Hepatocyte (in vitro differentiated cells): ENCODE data around the gene BID. TPM values are rescaled to one million over a fixed set of nuclear protein-coding genes. Genes with fewer than 3 reads are reported as not detected.

ENCODE experiments used
- DNase-seq: peaks from one replicate; pipeline ENCODE4 v3.0.0-alpha.2; 2016; ENCODE audit warnings: low spot score
- H2AFZ ChIP-seq: fragments of 200-600 bp; sonication (generic); 2 replicates; pipeline ENCODE4 v1.6.0; 2016; ENCODE audit warnings: antibody characterized with exemption, mild to moderate bottlenecking
- H3K27ac ChIP-seq: fragments of 200-600 bp; sonication (generic); 2 replicates; pipeline ENCODE4 v1.5.1; 2016; ENCODE audit warnings: mild to moderate bottlenecking
- H3K27me3 ChIP-seq: fragments of 200-600 bp; sonication (generic); 2 replicates; pipeline ENCODE4 v1.6.1; 2016
- H3K36me3 ChIP-seq: fragments of 200-600 bp; sonication (generic); replicated peaks from 2 replicates; pipeline ENCODE4 v1.5.1; 2016; ENCODE audit warnings: low read depth; ENCODE audit not compliant: insufficient read depth
- H3K4me1 ChIP-seq: fragments of 200-600 bp; sonication (generic); 2 replicates; pipeline ENCODE4 v1.5.1; 2016; ENCODE audit warnings: mild to moderate bottlenecking, moderate library complexity; ENCODE audit not compliant: insufficient read depth
- H3K4me2 ChIP-seq: fragments of 200-600 bp; sonication (generic); 2 replicates; pipeline ENCODE4 v1.6.0; 2016
- H3K4me3 ChIP-seq: fragments of 200-600 bp; sonication (generic); 2 replicates; pipeline ENCODE4 v1.5.1; 2016; ENCODE audit warnings: mild to moderate bottlenecking
- H3K79me2 ChIP-seq: fragments of 200-600 bp; sonication (generic); 2 replicates; pipeline ENCODE4 v1.6.0; 2017; ENCODE audit warnings: mild to moderate bottlenecking
- H3K9me2 ChIP-seq: fragments of 200-600 bp; sonication (generic); replicated peaks from 2 replicates; pipeline ENCODE4 v1.6.0; 2017; ENCODE audit warnings: mild to moderate bottlenecking; ENCODE audit not compliant: insufficient read depth
- H3K9me3 ChIP-seq: fragments of 200-600 bp; sonication (generic); 2 replicates; pipeline ENCODE4 v1.5.1; 2016; ENCODE audit warnings: low read depth, mild to moderate bottlenecking
- H4K20me1 ChIP-seq: fragments of 200-600 bp; sonication (generic); 2 replicates; pipeline ENCODE4 v1.6.0; 2016; ENCODE audit warnings: mild to moderate bottlenecking; ENCODE audit not compliant: insufficient read depth, poor library complexity, severe bottlenecking
- EZH2 ChIP-seq: fragments of 200-600 bp; sonication (generic); IDR thresholded peaks from 2 replicates; pipeline ENCODE4 v1.6.1; 2016; ENCODE audit warnings: antibody characterized with exemption, mild to moderate bottlenecking, borderline replicate concordance
- EZH2phosphoT487 ChIP-seq: fragments of 200-600 bp; sonication (generic); IDR thresholded peaks from one replicate; pipeline ENCODE4 v1.6.1; 2018; ENCODE audit warnings: antibody characterized with exemption, mild to moderate bottlenecking, low read depth, moderate library complexity; ENCODE audit not compliant: unreplicated experiment, severe bottlenecking
- WGBS: methylation state at CpG from one replicate; pipeline ENCODE4 v1.1.6; 2016; ENCODE audit warnings: low lambda C conversion rate; ENCODE audit errors: missing lambda C conversion rate; 5-methylcytosine and 5-hydroxymethylcytosine counted together
- polyA plus RNA-seq: library from polyadenylated mRNA; unstranded; fragments of >200 nt; fragmentation: Nextera tagmentation; extraction: Ambion mirVana; gene quantifications from 2 replicates; pipeline ENCODE4 v1.2.1, GENCODE V29; 2016
- total RNA-seq: library from RNA; depleted of rRNA; stranded (reverse); fragments of >200 nt; gene quantifications from 2 replicates; pipeline ENCODE4 v1.2.3, GENCODE V29; 2014
- TF ChIP-seq, protein P1 (sequence below): fragments of 200-600 bp; sonication (generic); IDR thresholded peaks from 2 replicates; pipeline ENCODE4 v1.5.1; 2016; ENCODE audit warnings: antibody characterized with exemption, mild to moderate bottlenecking; ENCODE audit not compliant: poor library complexity

Gene BID
- total and polyA plus RNA-seq, 2 experiments from 2014 or later: 34.5 to 55.5 TPM

DNA sequence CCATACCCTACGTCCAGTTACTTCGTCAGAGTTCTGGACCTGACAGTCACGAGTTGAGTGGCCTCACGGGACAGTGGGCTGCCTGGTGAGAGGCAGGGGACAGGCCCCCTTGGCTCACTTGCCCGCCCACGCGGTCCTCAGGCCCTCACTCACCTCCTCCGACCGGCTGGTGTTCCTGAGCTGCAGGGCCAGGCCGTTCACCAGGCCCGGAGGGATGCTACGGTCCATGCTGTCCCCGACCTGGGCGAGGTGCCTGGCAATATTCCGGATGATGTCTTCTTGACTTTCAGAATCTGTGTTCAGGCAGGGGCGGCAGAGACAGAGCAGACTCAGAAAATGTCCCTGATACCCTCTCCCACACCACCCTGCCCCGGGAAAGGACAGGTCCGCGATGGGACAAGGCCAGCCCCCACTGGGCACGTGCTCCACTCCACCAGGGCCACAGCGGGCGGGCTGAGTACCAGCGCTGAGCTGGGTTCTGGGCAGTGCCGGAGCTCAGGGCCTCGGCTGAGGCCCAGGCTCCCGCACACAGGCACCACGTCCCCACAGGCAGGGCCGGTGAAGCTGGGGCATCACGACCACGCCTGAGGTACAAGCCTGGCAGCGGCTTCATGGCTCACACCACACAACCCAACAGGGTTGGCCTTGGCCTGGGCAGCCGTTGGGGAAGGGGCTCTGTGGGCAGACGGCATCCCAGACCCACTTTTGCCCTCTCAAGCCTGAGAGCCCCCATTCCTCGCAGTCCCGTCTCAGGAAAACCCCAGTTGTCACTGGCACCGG, 34.9 kb downstream of the BID start:
- WGBS: 96% methylated on average over 36 of the region's 36 CpGs
- no peak for DNase-seq
- H3K9me3 ChIP-seq: no peaks in the 10 kb centered on the region
- H3K36me3 ChIP-seq: no peaks in the 10 kb centered on the region
- H3K4me2 ChIP-seq: no peak overlapping the region
- TF ChIP-seq, protein P1, sequence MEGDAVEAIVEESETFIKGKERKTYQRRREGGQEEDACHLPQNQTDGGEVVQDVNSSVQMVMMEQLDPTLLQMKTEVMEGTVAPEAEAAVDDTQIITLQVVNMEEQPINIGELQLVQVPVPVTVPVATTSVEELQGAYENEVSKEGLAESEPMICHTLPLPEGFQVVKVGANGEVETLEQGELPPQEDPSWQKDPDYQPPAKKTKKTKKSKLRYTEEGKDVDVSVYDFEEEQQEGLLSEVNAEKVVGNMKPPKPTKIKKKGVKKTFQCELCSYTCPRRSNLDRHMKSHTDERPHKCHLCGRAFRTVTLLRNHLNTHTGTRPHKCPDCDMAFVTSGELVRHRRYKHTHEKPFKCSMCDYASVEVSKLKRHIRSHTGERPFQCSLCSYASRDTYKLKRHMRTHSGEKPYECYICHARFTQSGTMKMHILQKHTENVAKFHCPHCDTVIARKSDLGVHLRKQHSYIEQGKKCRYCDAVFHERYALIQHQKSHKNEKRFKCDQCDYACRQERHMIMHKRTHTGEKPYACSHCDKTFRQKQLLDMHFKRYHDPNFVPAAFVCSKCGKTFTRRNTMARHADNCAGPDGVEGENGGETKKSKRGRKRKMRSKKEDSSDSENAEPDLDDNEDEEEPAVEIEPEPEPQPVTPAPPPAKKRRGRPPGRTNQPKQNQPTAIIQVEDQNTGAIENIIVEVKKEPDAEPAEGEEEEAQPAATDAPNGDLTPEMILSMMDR: no peak
- TF ChIP-seq EZH2phosphoT487: no peak
- no peak for TF ChIP-seq EZH2
- H4K20me1 ChIP-seq: no peaks in the 10 kb centered on the region
- H3K27me3 ChIP-seq: no peaks in the 10 kb centered on the region
- H3K4me1 ChIP-seq: no peaks in the 10 kb centered on the region
- H3K9me2 ChIP-seq: no peaks in the 10 kb centered on the region
- H3K4me3 ChIP-seq: no peak overlapping the region
- H3K79me2 ChIP-seq: no peaks in the 10 kb centered on the region
- no peak overlapping the region for H2AFZ ChIP-seq
- H3K27ac ChIP-seq: no peak overlapping the region

DNA sequence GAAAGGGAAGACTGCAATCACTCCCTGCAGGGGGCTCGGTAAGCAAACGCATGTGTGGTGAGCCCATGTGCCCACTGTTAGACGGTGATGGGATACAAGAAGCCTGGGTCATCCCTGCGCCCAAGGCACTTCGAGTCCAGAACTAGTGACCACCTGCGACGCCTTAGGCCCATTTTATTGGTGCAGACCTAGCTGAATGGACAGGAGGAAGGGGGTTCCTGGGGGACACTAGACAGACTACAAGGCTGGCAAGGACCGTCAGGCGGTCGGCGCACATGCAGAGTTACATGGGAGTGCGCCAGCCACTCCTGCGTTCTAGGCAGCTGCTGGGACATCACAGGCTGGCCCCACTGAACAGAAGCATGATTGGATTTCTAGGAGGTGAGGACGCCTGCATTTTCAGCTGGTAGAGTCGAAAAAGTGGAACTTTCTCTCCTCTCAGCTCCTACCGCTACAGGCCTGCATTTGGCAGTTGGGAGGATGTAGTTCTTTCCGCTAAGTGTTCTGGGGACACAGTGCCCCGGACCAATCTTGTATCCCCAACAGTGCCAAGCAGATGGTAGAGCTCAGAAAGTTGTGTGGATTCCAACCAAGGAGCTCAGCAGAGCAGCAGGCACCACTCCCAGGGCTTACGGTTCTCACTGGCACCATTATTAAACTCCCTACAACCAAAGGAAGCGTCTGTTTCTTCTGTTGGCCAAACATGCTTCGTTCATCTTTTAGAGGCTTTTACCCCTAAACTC, 35.7 kb downstream of the BID start:
- Histone ChIP-seq H3K79me2 (no peaks in the 10 kb centered on the region), H3K4me2 (no peak overlapping the region), H3K9me3 (no peaks in the 10 kb centered on the region), H3K27me3 (no peaks in the 10 kb centered on the region), H3K4me3 (no peak overlapping the region), H3K4me1 (no peaks in the 10 kb centered on the region), H2AFZ (no peak overlapping the region), H3K27ac (no peak overlapping the region), H4K20me1 (no peaks in the 10 kb centered on the region), H3K9me2 (no peaks in the 10 kb centered on the region), H3K36me3 (no peaks in the 10 kb centered on the region)
- TF ChIP-seq EZH2phosphoT487 (no peak), EZH2 (no peak)
- TF ChIP-seq, protein P1: no peak
- WGBS: 96% methylated on average over 21 of the region's 21 CpGs
- DNase-seq: no peak

DNA sequence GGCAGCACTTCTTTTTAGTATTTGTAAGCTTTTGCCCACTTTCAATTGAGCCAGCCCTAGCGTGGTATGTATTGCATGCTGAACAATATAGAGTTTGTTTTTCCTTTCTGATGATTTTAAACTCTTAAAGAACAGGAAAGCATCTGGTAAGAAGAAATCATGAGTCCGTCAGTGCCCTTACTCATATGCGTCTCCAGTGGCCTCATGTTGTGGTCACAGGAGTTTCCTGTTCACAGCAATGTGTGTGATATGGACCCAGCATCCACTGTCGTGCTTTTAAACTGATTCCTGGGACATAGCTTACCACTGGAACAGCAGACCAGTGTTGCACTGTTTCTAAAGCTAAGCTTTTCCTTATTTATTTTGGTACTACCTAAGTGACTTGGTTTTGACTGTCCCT, 40.1 kb downstream of the BID start:
- no peak overlapping the region for H3K4me3 ChIP-seq
- H3K9me3 ChIP-seq: no peaks in the 10 kb centered on the region
- H3K27me3 ChIP-seq: no peaks in the 10 kb centered on the region
- H3K36me3 ChIP-seq: no peaks in the 10 kb centered on the region
- TF ChIP-seq, protein P1: no peak
- no peak for TF ChIP-seq EZH2phosphoT487
- no peak for TF ChIP-seq EZH2
- WGBS: 84% methylated on average over 4 of the region's 4 CpGs
- no peak overlapping the region for H3K4me2 ChIP-seq
- H3K27ac ChIP-seq: no peak overlapping the region
- H3K79me2 ChIP-seq: no peaks in the 10 kb centered on the region
- no peak for DNase-seq
- no peaks in the 10 kb centered on the region for H3K9me2 ChIP-seq
- H2AFZ ChIP-seq: no peak overlapping the region
- H4K20me1 ChIP-seq: no peaks in the 10 kb centered on the region
- H3K4me1 ChIP-seq: no peaks in the 10 kb centered on the region
